IMR-90 (cell line): ENCODE measurements around the gene CXCR3. TPM values are rescaled to one million over a fixed set of nuclear protein-coding genes. Genes with fewer than 3 reads are reported as not detected.

Experiments used
- ATAC-seq: fragments of 200-7000 bp; cut with Tn5 transposase; 2 replicates; pipeline ENCODE4 v1.9.1; 2020; ENCODE audit warnings: low read depth, mild to moderate bottlenecking, moderate library complexity
- BruUV-seq: library from RNA; stranded (reverse); fragments of 400-500 nt; replicated peaks from 2 replicates; lab custom pipeline; 2021; lab: Mats Ljungman, UMichigan
- CTCF ChIA-PET: fragments of 300-600 bp; formaldehyde crosslinking; extraction: SDS; loops from one replicate; lab custom pipeline; 2021; ENCODE audit warnings: antibody characterized with exemption; lab: Yijun Ruan, JAX
- POLR2A ChIA-PET: fragments of 300-600 bp; sonication (Branson Sonifier 250); formaldehyde crosslinking; loops from one replicate; lab custom pipeline; 2022; ENCODE audit warnings: antibody characterized with exemption; ENCODE audit not compliant: unreplicated experiment; lab: Charles Lee
- DNase-seq: peaks from one replicate; pipeline ENCODE4 v3.0.0; 2013
- H2AFZ ChIP-seq: replicated peaks from 2 replicates; pipeline ENCODE3; 2013; ENCODE audit warnings: low read length, mild to moderate bottlenecking; ENCODE audit not compliant: poor library complexity
- H2AK5ac ChIP-seq: 2 replicates; pipeline ENCODE4 v1.6.1; 2013; ENCODE audit warnings: low read depth, low read length, inconsistent platforms
- H2AK9ac ChIP-seq: replicated peaks from 2 replicates; pipeline ENCODE3; 2013; ENCODE audit warnings: mild to moderate bottlenecking, low read depth, low read length, moderate library complexity; ENCODE audit not compliant: poor library complexity
- H2BK120ac ChIP-seq: 2 replicates; pipeline ENCODE4 v1.6.1; 2013; ENCODE audit warnings: low read depth, low read length, inconsistent platforms
- H2BK15ac ChIP-seq: 3 replicates; pipeline ENCODE4 v1.6.1; 2013; ENCODE audit warnings: low read depth, low read length, inconsistent platforms
- H2BK20ac ChIP-seq: 2 replicates; pipeline ENCODE4 v1.6.1; 2013; ENCODE audit warnings: low read depth, mild to moderate bottlenecking, inconsistent platforms, low read length, moderate library complexity
- H2BK5ac ChIP-seq: 2 replicates; pipeline ENCODE4 v1.6.1; 2013; ENCODE audit warnings: mild to moderate bottlenecking, low read depth, low read length, inconsistent platforms; ENCODE audit not compliant: poor library complexity, severe bottlenecking
- H3K14ac ChIP-seq: replicated peaks from 2 replicates; pipeline ENCODE4 v1.6.1; 2013; ENCODE audit warnings: low read depth, low read length, inconsistent platforms
- H3K18ac ChIP-seq: 2 replicates; pipeline ENCODE4 v1.6.1; 2013; ENCODE audit warnings: low read depth, low read length, control low read depth
- H3K23ac ChIP-seq: 2 replicates; pipeline ENCODE4 v1.6.1; 2013; ENCODE audit warnings: low read depth, low read length, inconsistent platforms
- H3K27ac ChIP-seq: 2 replicates; pipeline ENCODE4 v1.5.1; 2013; ENCODE audit warnings: mild to moderate bottlenecking, control low read depth, low read length; ENCODE audit not compliant: insufficient read depth
- H3K27me3 ChIP-seq: 2 replicates; pipeline ENCODE4 v1.6.1; 2013; ENCODE audit warnings: low read length; ENCODE audit not compliant: control insufficient read depth, insufficient read depth
- H3K36me3 ChIP-seq: 2 replicates; pipeline ENCODE4 v1.6.1; 2013; ENCODE audit warnings: low read length, mixed read lengths; ENCODE audit not compliant: control insufficient read depth, insufficient read depth
- H3K4ac ChIP-seq: 2 replicates; pipeline ENCODE4 v1.6.1; 2013; ENCODE audit warnings: low read depth, low read length, inconsistent platforms
- H3K4me1 ChIP-seq: 2 replicates; pipeline ENCODE4 v1.6.1; 2013; ENCODE audit warnings: low read length, mixed read lengths; ENCODE audit not compliant: control insufficient read depth, insufficient read depth
- H3K4me2 ChIP-seq: 2 replicates; pipeline ENCODE4 v1.6.1; 2013; ENCODE audit warnings: low read depth, mild to moderate bottlenecking, control low read depth, low read length, moderate library complexity
- H3K4me3 ChIP-seq: 2 replicates; pipeline ENCODE4 v1.5.1; 2013; ENCODE audit warnings: low read depth, mild to moderate bottlenecking, control low read depth, low read length, moderate library complexity; ENCODE audit not compliant: insufficient read depth
- H3K56ac ChIP-seq: 2 replicates; pipeline ENCODE4 v1.6.1; 2013; ENCODE audit warnings: low read length, inconsistent platforms; ENCODE audit not compliant: insufficient read depth; ENCODE audit errors: extremely low read depth
- H3K79me1 ChIP-seq, 2 experiments: 2 replicates each; pipeline ENCODE4 v1.6.1; 2013; ENCODE audit warnings: low read length in 2 of 2, inconsistent platforms in 1 of 2, low read depth in 1 of 2
- H3K9ac ChIP-seq: 2 replicates; pipeline ENCODE4 v1.6.1; 2013; ENCODE audit warnings: low read depth, low read length, control low read depth
- H3K9me1 ChIP-seq: 2 replicates; pipeline ENCODE4 v1.6.1; 2013; ENCODE audit warnings: low read length, inconsistent platforms; ENCODE audit not compliant: insufficient read depth
- H3K9me3 ChIP-seq: 2 replicates; pipeline ENCODE4 v1.6.1; 2013; ENCODE audit warnings: low read length; ENCODE audit not compliant: control insufficient read depth, insufficient read depth
- H4K20me1 ChIP-seq: 2 replicates; pipeline ENCODE4 v1.6.1; 2013; ENCODE audit warnings: low read length, inconsistent platforms; ENCODE audit not compliant: insufficient read depth
- H4K5ac ChIP-seq: 2 replicates; pipeline ENCODE4 v1.6.1; 2013; ENCODE audit warnings: mild to moderate bottlenecking, low read depth, low read length, control low read depth
- H4K8ac ChIP-seq, 2 experiments: 2 replicates each; pipeline ENCODE4 v1.6.1; 2013; ENCODE audit warnings: low read depth in 2 of 2, low read length in 2 of 2, control low read depth in 1 of 2, inconsistent platforms in 1 of 2
- H4K91ac ChIP-seq: 2 replicates; pipeline ENCODE4 v1.6.1; 2013; ENCODE audit warnings: low read depth, low read length, inconsistent platforms; ENCODE audit not compliant: insufficient read depth
- BHLHE40 ChIP-seq: fragments of 150-350 bp; IDR thresholded peaks from 2 replicates; pipeline ENCODE4 v1.6.1; 2016; ENCODE audit warnings: mild to moderate bottlenecking, low read depth, low read length
- CEBPB ChIP-seq: IDR thresholded peaks from 2 replicates; pipeline ENCODE4 v1.6.1; 2012; ENCODE audit warnings: low read depth, low read length, improper control_type of control experiment
- CHD1 ChIP-seq: IDR thresholded peaks from 2 replicates; pipeline ENCODE4 v1.6.1; 2012; ENCODE audit warnings: low read depth, low read length, improper control_type of control experiment
- MAFK ChIP-seq: IDR thresholded peaks from 2 replicates; pipeline ENCODE4 v1.6.1; 2012; ENCODE audit warnings: low read depth, low read length, improper control_type of control experiment
- MAZ ChIP-seq: IDR thresholded peaks from 2 replicates; pipeline ENCODE4 v1.6.1; 2012; ENCODE audit warnings: low read depth, mild to moderate bottlenecking, low read length, improper control_type of control experiment, moderate library complexity, borderline replicate concordance
- MXI1 ChIP-seq: IDR thresholded peaks from 2 replicates; pipeline ENCODE4 v1.6.1; 2012; ENCODE audit warnings: low read depth, mild to moderate bottlenecking, low read length, moderate library complexity, borderline replicate concordance
- NFE2L2 ChIP-seq: fragments of 150-350 bp; IDR thresholded peaks from 2 replicates; pipeline ENCODE4 v1.6.1; 2016; ENCODE audit warnings: low read depth, mild to moderate bottlenecking, low read length
- POLR2A ChIP-seq: IDR thresholded peaks from 2 replicates; pipeline ENCODE4 v1.6.1; 2012; ENCODE audit warnings: mild to moderate bottlenecking, low read depth, low read length
- RAD21 ChIP-seq: IDR thresholded peaks from 2 replicates; pipeline ENCODE4 v1.6.1; 2012; ENCODE audit warnings: low read length, improper control_type of control experiment
- RCOR1 ChIP-seq: IDR thresholded peaks from 2 replicates; pipeline ENCODE4 v1.6.1; 2012; ENCODE audit warnings: mild to moderate bottlenecking, low read length, improper control_type of control experiment; ENCODE audit not compliant: insufficient replicate concordance
- SMC3 ChIP-seq: fragments of 150-350 bp; IDR thresholded peaks from 2 replicates; pipeline ENCODE4 v1.6.1; 2016; ENCODE audit warnings: low read depth, mild to moderate bottlenecking, antibody characterized with exemption, low read length, moderate library complexity
- WGBS, 2 experiments: methylation state at CpG; one replicate each; pipeline versions ENCODE4 v1.1.5 to v1.1.7; 2013; ENCODE audit warnings: missing lambda C conversion rate in 2 of 2; ENCODE audit not compliant: insufficient read length in 1 of 2; ENCODE audit errors: extremely low coverage in 2 of 2; 5-methylcytosine and 5-hydroxymethylcytosine counted together
- dilution Hi-C: fragments of 300-500 bp; cut with HindIII; formaldehyde crosslinking; loops from one replicate; pipeline ENCODE4 v1.14.3; 2018; ENCODE audit warnings: low sequenced_read_pairs; ENCODE audit not compliant: unreplicated experiment
- in situ Hi-C: fragments of 300-500 bp; cut with MboI; formaldehyde crosslinking; loops from 3 replicates; pipeline ENCODE4 v1.14.3; 2019; ENCODE audit warnings: low sequenced_read_pairs, inconsistent platforms, mixed read lengths
- intact Hi-C: fragments of 100-400 bp; cut with micrococcal nuclease; formaldehyde crosslinking; loops from 2 replicates; pipeline ENCODE4 v1.10.0; 2022
- polyA plus RNA-seq, 3 experiments: library from polyadenylated mRNA; depleted of rRNA; stranded (reverse); fragments of >200 nt; gene quantifications; 2 replicates each; pipeline ENCODE4 v1.2.3, GENCODE V29; 2012; ENCODE audit warnings: low replicate concordance in 1 of 3
- total RNA-seq: library from RNA; depleted of rRNA; stranded (reverse); fragments of >200 nt; gene quantifications from 2 replicates; pipeline ENCODE4 v1.2.3, GENCODE V29; 2012
- TF ChIP-seq, protein P1 (sequence below): conservative IDR thresholded peaks from 2 replicates; pipeline ENCODE4 v1.5.1; 2012; ENCODE audit warnings: mild to moderate bottlenecking, low read depth, low read length, improper control_type of control experiment
- TF ChIP-seq, protein P2 (sequence below): fragments of 150-350 bp; IDR thresholded peaks from 2 replicates; pipeline ENCODE4 v1.6.1; 2016; ENCODE audit warnings: low read depth, mild to moderate bottlenecking, low read length, moderate library complexity, borderline replicate concordance
- TF ChIP-seq, protein P3 (sequence below): fragments of 150-350 bp; IDR thresholded peaks from 2 replicates; pipeline ENCODE4 v1.6.1; 2017; ENCODE audit warnings: mild to moderate bottlenecking, antibody characterized with exemption, low read length, low read depth

The CXCR3 gene
- total and polyA plus RNA-seq, 2 of the 4 experiments (the other 2 are of a cell fraction): not detected

DNA sequence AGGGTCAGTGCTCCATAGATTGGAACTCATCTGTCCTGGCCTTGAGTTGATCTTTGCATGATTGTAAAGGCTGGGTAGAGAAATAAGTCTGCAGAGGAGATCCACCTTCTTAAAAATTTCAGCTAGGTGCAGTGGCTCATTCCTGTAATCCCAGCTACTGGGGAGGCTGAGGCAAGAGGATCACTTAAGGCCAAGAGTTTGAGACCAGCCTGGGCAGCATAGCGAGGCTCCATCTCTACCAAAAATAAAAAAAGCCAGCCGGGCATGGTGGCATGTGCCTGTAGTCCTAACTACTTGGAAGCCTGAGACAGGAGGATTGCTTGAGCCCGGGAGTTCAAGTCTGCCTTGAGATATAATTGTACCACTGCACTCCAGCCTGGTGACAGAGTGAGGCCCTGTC is 476 bp upstream of the CXCR3 start:
- TF ChIP-seq POLR2A (no peak), BHLHE40 (no peak), RCOR1 (no peak), MAZ (no peak), SMC3 (no peak), MAFK (no peak), RAD21 (no peak), NFE2L2 (no peak), CHD1 (no peak), MXI1 (no peak), CEBPB (no peak)
- TF ChIP-seq, protein P1, sequence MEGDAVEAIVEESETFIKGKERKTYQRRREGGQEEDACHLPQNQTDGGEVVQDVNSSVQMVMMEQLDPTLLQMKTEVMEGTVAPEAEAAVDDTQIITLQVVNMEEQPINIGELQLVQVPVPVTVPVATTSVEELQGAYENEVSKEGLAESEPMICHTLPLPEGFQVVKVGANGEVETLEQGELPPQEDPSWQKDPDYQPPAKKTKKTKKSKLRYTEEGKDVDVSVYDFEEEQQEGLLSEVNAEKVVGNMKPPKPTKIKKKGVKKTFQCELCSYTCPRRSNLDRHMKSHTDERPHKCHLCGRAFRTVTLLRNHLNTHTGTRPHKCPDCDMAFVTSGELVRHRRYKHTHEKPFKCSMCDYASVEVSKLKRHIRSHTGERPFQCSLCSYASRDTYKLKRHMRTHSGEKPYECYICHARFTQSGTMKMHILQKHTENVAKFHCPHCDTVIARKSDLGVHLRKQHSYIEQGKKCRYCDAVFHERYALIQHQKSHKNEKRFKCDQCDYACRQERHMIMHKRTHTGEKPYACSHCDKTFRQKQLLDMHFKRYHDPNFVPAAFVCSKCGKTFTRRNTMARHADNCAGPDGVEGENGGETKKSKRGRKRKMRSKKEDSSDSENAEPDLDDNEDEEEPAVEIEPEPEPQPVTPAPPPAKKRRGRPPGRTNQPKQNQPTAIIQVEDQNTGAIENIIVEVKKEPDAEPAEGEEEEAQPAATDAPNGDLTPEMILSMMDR: no peak
- TF ChIP-seq, protein P2, sequence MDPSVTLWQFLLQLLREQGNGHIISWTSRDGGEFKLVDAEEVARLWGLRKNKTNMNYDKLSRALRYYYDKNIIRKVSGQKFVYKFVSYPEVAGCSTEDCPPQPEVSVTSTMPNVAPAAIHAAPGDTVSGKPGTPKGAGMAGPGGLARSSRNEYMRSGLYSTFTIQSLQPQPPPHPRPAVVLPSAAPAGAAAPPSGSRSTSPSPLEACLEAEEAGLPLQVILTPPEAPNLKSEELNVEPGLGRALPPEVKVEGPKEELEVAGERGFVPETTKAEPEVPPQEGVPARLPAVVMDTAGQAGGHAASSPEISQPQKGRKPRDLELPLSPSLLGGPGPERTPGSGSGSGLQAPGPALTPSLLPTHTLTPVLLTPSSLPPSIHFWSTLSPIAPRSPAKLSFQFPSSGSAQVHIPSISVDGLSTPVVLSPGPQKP: no peak
- TF ChIP-seq, protein P3, sequence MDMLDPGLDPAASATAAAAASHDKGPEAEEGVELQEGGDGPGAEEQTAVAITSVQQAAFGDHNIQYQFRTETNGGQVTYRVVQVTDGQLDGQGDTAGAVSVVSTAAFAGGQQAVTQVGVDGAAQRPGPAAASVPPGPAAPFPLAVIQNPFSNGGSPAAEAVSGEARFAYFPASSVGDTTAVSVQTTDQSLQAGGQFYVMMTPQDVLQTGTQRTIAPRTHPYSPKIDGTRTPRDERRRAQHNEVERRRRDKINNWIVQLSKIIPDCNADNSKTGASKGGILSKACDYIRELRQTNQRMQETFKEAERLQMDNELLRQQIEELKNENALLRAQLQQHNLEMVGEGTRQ: no peak
- H3K23ac ChIP-seq: no peak overlapping the region
- H2AFZ ChIP-seq: no peak overlapping the region
- intact Hi-C loops: no loop called here
- no peak overlapping the region for H3K9ac ChIP-seq
- dilution Hi-C loops: no loop called here
- no peak overlapping the region for H3K4me2 ChIP-seq
- ChIA-PET CTCF (no interaction called here), POLR2A (no interaction called here)
- H3K79me1 ChIP-seq: no peaks in the 10 kb centered on the region
- no peaks in the 10 kb centered on the region for H3K9me1 ChIP-seq
- no peaks in the 10 kb centered on the region; the same call in 1 of the 2 replicates for H3K4me1 ChIP-seq
- H2BK120ac ChIP-seq: no peak overlapping the region
- ATAC-seq (no peak), DNase-seq (no peak)
- H3K27me3 ChIP-seq: peaks cover 3% of the 10 kb centered on the region; the same call in 1 of the 2 replicates
- H3K56ac ChIP-seq: no peak overlapping the region
- no peak overlapping the region for H3K18ac ChIP-seq
- H3K27ac ChIP-seq: no peak overlapping the region
- H4K91ac ChIP-seq: no peak overlapping the region
- WGBS, 2 experiments: no CpG with 5 or more reads among the region's 3 CpGs
- no peaks in the 10 kb centered on the region; the same call in 1 of the 2 replicates for H3K36me3 ChIP-seq
- H2AK5ac ChIP-seq: no peak overlapping the region
- H3K14ac ChIP-seq: no peak overlapping the region
- in situ Hi-C loops: no loop called here
- no peak overlapping the region for H2BK15ac ChIP-seq
- no peaks in the 10 kb centered on the region; the same call in 1 of the 2 replicates for H3K9me3 ChIP-seq
- H2AK9ac ChIP-seq: no peak overlapping the region
- no peak overlapping the region for H2BK5ac ChIP-seq
- BruUV-seq: no TSS peak
- no peaks in the 10 kb centered on the region for H4K20me1 ChIP-seq
- no peak overlapping the region for H4K5ac ChIP-seq
- no peak overlapping the region for H3K4me3 ChIP-seq
- H2BK20ac ChIP-seq: no peak overlapping the region
- no peak overlapping the region for H4K8ac ChIP-seq
- no peak overlapping the region for H3K4ac ChIP-seq
